IPS-18a (cell line): ENCODE results near the gene SIGLEC9.
"Not testable (repeated sequence)": the region's sequence is repeated elsewhere in the genome, so short reads cannot be mapped to it uniquely, and the experiment has no call there.

ENCODE experiments used
- H3K27ac ChIP-seq: one replicate; pipeline ENCODE4 v1.5.1; 2013; ENCODE audit warnings: low read length
- H3K27me3 ChIP-seq: one replicate; pipeline ENCODE4 v1.6.1; 2013; ENCODE audit warnings: mild to moderate bottlenecking, low read length; ENCODE audit not compliant: control insufficient read depth, insufficient read depth
- H3K36me3 ChIP-seq: one replicate; pipeline ENCODE4 v1.6.1; 2013; ENCODE audit warnings: low read depth, low read length; ENCODE audit not compliant: control insufficient read depth
- H3K4me1 ChIP-seq: one replicate; pipeline ENCODE4 v1.6.1; 2013; ENCODE audit warnings: low read depth, low read length; ENCODE audit not compliant: control insufficient read depth
- H3K4me3 ChIP-seq: one replicate; pipeline ENCODE4 v1.5.1; 2013; ENCODE audit warnings: low read length
- H3K9ac ChIP-seq: one replicate; pipeline ENCODE4 v1.6.1; 2013; ENCODE audit warnings: mild to moderate bottlenecking, low read length, moderate library complexity
- H3K9me3 ChIP-seq: one replicate; pipeline ENCODE4 v1.6.1; 2013; ENCODE audit warnings: low read depth, low read length; ENCODE audit not compliant: control insufficient read depth

SIGLEC9 gene

GRCh38 chr19:51168564-51169282 lies 44.0 kb downstream of the SIGLEC9 start:
- no peaks in the 10 kb centered on the region for H3K9me3 ChIP-seq
- H3K27ac ChIP-seq = no peak overlapping the region
- no peak overlapping the region for H3K9ac ChIP-seq
- no peak overlapping the region for H3K4me3 ChIP-seq
- no peaks in the 10 kb centered on the region for H3K27me3 ChIP-seq
- H3K36me3 ChIP-seq = no peaks in the 10 kb centered on the region
- no peaks in the 10 kb centered on the region for H3K4me1 ChIP-seq

- not testable (repeated sequence) for H3K4me3 ChIP-seq, H3K36me3 ChIP-seq, H3K9ac ChIP-seq, H3K27me3 ChIP-seq, H3K4me1 ChIP-seq, H3K27ac ChIP-seq, H3K9me3 ChIP-seq
These were observed 44.7 kb downstream of the SIGLEC9 start for GRCh38 chr19:51169283-51169918.

GRCh38 chr19:51172223-51172622 lies 47.5 kb downstream of the SIGLEC9 start:
- H3K4me3 ChIP-seq = no peak overlapping the region
- H3K36me3 ChIP-seq = no peaks in the 10 kb centered on the region
- no peaks in the 10 kb centered on the region for H3K9me3 ChIP-seq
- H3K4me1 ChIP-seq = no peaks in the 10 kb centered on the region
- H3K27ac ChIP-seq = no peak overlapping the region
- no peak overlapping the region for H3K9ac ChIP-seq
- H3K27me3 ChIP-seq = no peaks in the 10 kb centered on the region

DNA sequence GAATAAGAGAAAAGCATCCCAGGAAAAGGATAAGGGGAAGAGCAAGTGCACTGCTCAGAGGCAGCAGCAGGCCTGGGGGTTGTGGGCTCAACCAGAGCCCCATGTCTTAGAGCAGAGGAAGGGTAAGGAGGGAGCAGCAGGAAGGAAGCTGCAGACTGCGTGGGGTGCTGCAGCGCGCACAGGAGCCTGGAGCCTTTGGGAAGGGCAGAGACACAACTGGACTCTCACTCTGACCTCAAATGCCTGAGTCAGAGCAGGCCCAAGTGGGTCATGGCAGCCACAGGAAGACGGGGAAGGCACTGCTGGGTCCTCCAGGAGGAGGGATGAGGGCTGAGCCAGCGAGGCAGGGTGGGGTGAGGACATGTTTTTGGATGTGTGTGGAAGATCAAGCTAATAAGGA lies 49.0 kb downstream of the SIGLEC9 start:
- H3K9me3 ChIP-seq = no peaks in the 10 kb centered on the region
- no peaks in the 10 kb centered on the region for H3K27me3 ChIP-seq
- no peak overlapping the region for H3K9ac ChIP-seq
- no peak overlapping the region for H3K4me3 ChIP-seq
- H3K36me3 ChIP-seq = no peaks in the 10 kb centered on the region
- no peak overlapping the region for H3K27ac ChIP-seq
- H3K4me1 ChIP-seq = no peaks in the 10 kb centered on the region

GRCh38 chr19:51179256-51179655 lies 54.5 kb downstream of the SIGLEC9 start:
- no peak overlapping the region for H3K27ac ChIP-seq
- H3K9me3 ChIP-seq = no peaks in the 10 kb centered on the region
- H3K4me3 ChIP-seq = no peak overlapping the region
- H3K27me3 ChIP-seq = peaks cover 14% of the 10 kb centered on the region
- H3K9ac ChIP-seq = no peak overlapping the region
- no peaks in the 10 kb centered on the region for H3K4me1 ChIP-seq
- no peaks in the 10 kb centered on the region for H3K36me3 ChIP-seq
